ENCODE results near the gene WFDC1. TPM values are rescaled to one million over a fixed set of nuclear protein-coding genes. Genes with fewer than 3 reads are reported as not detected.

The WFDC1 gene
- total RNA-seq, 2 donors from 2014 or later, result 60.9 to 80.8 TPM

DNA sequence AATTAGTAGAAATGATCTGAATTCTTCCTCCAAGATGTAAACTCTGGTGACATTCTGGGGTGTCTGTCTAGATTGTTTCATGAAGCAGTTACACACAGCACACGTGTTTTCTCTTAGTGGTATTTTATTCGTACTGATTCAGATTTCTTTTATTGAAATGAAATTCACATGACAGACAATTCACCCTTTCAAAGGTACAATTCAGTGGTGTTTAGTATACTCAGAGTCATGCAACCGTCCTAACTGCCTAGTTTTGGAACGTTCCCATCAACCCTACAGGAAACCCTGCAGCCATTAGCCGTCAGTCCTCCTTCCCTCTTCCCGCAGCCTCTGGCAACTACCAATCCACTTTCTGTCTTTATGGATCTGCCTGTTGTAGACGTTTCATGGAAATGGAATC, 8.8 kb downstream of the WFDC1 start:
- Histone ChIP-seq H3K36me3 (no peaks in the 10 kb centered on the region), H3K4me1 (replicated peaks) (no peaks in the 10 kb centered on the region), H3K27ac (peak overlapping the region; percentile 63 to 72), H3K4me3 (no peak overlapping the region), H3K27me3 (replicated peaks; ENCODE audit: insufficient read depth) (no peaks in the 10 kb centered on the region), H3K9me3 (no peaks in the 10 kb centered on the region)
- 50% methylated on average over 7 of the region's 7 CpGs for WGBS
- no peak for DNase-seq (ENCODE audit: low spot score)
- intact Hi-C loops (cut with DNase I), result loop anchor here (10.0 kb wide), 2 partner anchors 69 to 521 kb away; no protein-coding TSS in a partner anchor
- TF ChIP-seq, protein P1, sequence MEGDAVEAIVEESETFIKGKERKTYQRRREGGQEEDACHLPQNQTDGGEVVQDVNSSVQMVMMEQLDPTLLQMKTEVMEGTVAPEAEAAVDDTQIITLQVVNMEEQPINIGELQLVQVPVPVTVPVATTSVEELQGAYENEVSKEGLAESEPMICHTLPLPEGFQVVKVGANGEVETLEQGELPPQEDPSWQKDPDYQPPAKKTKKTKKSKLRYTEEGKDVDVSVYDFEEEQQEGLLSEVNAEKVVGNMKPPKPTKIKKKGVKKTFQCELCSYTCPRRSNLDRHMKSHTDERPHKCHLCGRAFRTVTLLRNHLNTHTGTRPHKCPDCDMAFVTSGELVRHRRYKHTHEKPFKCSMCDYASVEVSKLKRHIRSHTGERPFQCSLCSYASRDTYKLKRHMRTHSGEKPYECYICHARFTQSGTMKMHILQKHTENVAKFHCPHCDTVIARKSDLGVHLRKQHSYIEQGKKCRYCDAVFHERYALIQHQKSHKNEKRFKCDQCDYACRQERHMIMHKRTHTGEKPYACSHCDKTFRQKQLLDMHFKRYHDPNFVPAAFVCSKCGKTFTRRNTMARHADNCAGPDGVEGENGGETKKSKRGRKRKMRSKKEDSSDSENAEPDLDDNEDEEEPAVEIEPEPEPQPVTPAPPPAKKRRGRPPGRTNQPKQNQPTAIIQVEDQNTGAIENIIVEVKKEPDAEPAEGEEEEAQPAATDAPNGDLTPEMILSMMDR (IDR thresholded peaks at IDR 0.05), result no peak
- TF ChIP-seq POLR2AphosphoS5 (IDR thresholded peaks at IDR 0.05) (no peak), POLR2A (IDR thresholded peaks at IDR 0.05) (no peak)

DNA sequence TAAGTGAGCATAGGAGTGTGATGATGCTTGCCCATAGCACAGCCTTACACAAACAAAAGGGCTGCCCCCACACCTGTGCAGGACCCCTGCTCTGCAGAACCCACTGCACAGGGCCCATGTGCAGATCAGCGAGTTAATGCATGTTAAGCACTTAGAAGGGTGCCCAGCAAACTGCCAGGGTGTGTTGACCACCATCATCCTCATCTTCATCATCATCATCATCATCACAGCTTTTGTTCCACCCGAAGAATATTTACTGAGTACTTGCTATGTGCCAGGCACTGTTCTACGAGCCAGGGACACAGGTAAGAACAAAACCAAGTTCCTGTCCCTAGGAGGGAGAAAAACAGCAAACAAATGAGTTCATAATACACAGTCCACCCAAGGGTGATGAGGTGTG, 11.9 kb downstream of the WFDC1 start:
- Histone ChIP-seq H3K36me3 (no peaks in the 10 kb centered on the region), H3K27ac (no peak overlapping the region), H3K4me1 (replicated peaks) (no peaks in the 10 kb centered on the region), H3K9me3 (no peaks in the 10 kb centered on the region), H3K4me3 (no peak overlapping the region), H3K27me3 (replicated peaks; ENCODE audit: insufficient read depth) (no peaks in the 10 kb centered on the region)
- WGBS, result 86% methylated on average over 3 of the region's 3 CpGs
- intact Hi-C loops (cut with DNase I), result loop anchor here (10.0 kb wide), 2 partner anchors 72 to 518 kb away; no protein-coding TSS in a partner anchor
- no peak for DNase-seq (ENCODE audit: low spot score)
- TF ChIP-seq POLR2AphosphoS5 (IDR thresholded peaks at IDR 0.05) (no peak), POLR2A (IDR thresholded peaks at IDR 0.05) (no peak)
- TF ChIP-seq, protein P1 (IDR thresholded peaks at IDR 0.05), result no peak

DNA sequence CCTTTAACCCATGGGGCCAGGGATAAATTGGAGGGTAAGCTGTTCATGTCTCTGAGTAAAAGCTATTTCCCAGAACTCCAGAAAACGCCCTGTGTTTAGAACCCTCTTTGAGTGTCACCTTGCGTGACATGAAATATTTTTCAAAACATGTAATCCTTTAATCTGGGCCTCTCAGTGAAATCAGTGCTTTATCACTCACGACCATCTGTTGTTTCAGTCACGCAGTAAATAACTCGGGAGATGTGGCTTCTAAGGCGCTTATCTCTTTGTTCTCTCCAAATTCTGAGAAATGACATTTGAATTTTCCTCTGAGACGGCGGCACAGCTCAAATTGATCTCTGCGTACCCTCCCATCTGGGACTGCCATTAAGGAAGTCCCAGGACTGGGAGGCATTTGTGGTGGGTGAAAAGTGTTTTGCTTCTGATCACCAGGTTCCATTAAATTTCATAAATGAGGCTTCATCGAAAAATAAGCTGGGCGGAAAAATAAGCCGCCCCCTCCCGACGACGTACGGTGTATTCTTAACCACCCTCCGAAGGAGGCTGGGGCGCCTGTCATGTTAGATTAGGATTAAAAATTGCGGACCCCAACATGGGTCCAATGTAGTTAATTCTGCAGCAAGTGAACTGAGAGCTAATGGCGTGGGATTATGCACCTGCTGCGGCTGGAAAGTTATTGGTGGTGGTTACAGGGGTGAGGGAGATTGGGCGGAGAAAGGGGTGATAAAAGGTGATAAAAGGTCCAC, 12.7 kb downstream of the WFDC1 start:
- intact Hi-C loops (cut with DNase I), result loop anchor here (10.0 kb wide), 2 partner anchors 73 to 517 kb away; no protein-coding TSS in a partner anchor
- no peak for TF ChIP-seq POLR2AphosphoS5 (IDR thresholded peaks at IDR 0.05)
- TF ChIP-seq, protein P1 (IDR thresholded peaks at IDR 0.05), result no peak
- TF ChIP-seq POLR2A (IDR thresholded peaks at IDR 0.05), result no peak
- DNase-seq (ENCODE audit: low spot score), result no peak
- no peaks in the 10 kb centered on the region for H3K9me3 ChIP-seq
- no peaks in the 10 kb centered on the region for H3K27me3 ChIP-seq (replicated peaks; ENCODE audit: insufficient read depth)
- H3K4me3 ChIP-seq, result no peak overlapping the region
- H3K27ac ChIP-seq, result no peak overlapping the region
- 88% methylated on average over 22 of the region's 22 CpGs for WGBS
- H3K36me3 ChIP-seq, result no peaks in the 10 kb centered on the region
- H3K4me1 ChIP-seq (replicated peaks), result no peaks in the 10 kb centered on the region

DNA sequence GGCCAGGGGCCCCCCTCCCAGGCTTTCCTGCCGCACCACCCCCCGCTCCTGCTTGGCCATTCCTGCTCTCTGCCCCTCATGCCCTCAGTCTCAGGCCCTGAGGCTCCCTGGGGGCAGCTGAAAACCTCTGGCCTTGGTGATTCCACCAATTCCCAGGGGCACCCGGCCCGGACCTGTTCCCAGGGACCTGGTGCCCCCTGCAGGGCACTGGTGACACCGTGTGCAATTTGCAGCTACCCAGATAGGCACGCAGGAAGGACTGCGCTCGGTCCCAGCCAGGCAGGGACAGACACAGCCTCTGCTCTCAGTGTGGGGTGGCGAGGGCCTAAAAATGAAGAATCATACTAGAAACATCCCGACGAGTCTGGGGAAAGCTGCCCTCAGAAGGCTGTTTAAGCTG, 13.4 kb downstream of the WFDC1 start:
- Histone ChIP-seq H3K36me3 (no peaks in the 10 kb centered on the region), H3K27ac (no peak overlapping the region), H3K27me3 (replicated peaks; ENCODE audit: insufficient read depth) (no peaks in the 10 kb centered on the region), H3K4me1 (replicated peaks) (no peaks in the 10 kb centered on the region), H3K4me3 (no peak overlapping the region), H3K9me3 (no peaks in the 10 kb centered on the region)
- intact Hi-C loops (cut with DNase I), result loop anchor here (10.0 kb wide), 2 partner anchors 73 to 517 kb away; no protein-coding TSS in a partner anchor
- no peak for DNase-seq (ENCODE audit: low spot score)
- WGBS, result 54% methylated on average over 10 of the region's 11 CpGs
- TF ChIP-seq, protein P1 (IDR thresholded peaks at IDR 0.05), result peak in 3 of 4 experiments; percentile 24 to 51 (median 43)
- no peak for TF ChIP-seq POLR2A (IDR thresholded peaks at IDR 0.05)

DNA sequence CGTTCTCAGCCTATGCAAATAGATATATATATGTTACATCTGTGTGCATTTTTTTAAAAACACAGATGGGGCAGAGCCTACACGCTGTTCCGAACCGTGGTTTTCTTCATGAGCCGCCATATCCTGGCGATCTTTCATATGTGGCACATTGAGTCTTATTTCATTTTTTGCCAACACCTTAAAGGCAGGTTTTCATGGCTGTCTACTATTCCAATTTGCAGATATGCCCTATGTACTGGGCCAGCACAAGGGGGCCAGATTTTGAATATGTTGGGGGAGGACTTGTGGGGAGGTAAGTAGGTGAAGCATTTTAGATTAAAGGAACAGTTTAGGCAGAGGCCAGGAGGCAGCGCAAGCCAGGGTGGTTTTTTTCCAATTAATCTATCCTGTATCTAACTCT, 16.0 kb downstream of the WFDC1 start:
- Histone ChIP-seq H3K4me1 (replicated peaks) (no peaks in the 10 kb centered on the region), H3K9me3 (no peaks in the 10 kb centered on the region), H3K27ac (no peak overlapping the region), H3K36me3 (no peaks in the 10 kb centered on the region), H3K27me3 (replicated peaks; ENCODE audit: insufficient read depth) (no peaks in the 10 kb centered on the region), H3K4me3 (no peak overlapping the region)
- intact Hi-C loops (cut with DNase I), result loop anchor here (5.0 kb wide), 1 partner anchor 33 kb away; no protein-coding TSS in a partner anchor
- DNase-seq (ENCODE audit: low spot score), result no peak
- WGBS, result 91% methylated on average over 7 of the region's 7 CpGs
- TF ChIP-seq, protein P1 (IDR thresholded peaks at IDR 0.05), result no peak
- TF ChIP-seq POLR2A (IDR thresholded peaks at IDR 0.05) (no peak), POLR2AphosphoS5 (IDR thresholded peaks at IDR 0.05) (no peak)
